IMR-90 (cell line): Measurements from ENCODE around the gene MACROD1. TPM values are rescaled to one million over a fixed set of nuclear protein-coding genes. Genes with fewer than 3 reads are reported as not detected.
A peak's percentile ranks its signal among the peaks of the same experiment; 100 is the strongest.

Experiments used
- ATAC-seq: fragments of 200-7000 bp; cut with Tn5 transposase; 2 replicates; pipeline ENCODE4 v1.9.1; 2020; ENCODE audit warnings: low read depth, mild to moderate bottlenecking, moderate library complexity
- BruUV-seq: library from RNA; stranded (reverse); fragments of 400-500 nt; replicated peaks from 2 replicates; lab custom pipeline; 2021; lab: Mats Ljungman, UMichigan
- CTCF ChIA-PET: fragments of 300-600 bp; formaldehyde crosslinking; extraction: SDS; loops from one replicate; lab custom pipeline; 2021; ENCODE audit warnings: antibody characterized with exemption; lab: Yijun Ruan, JAX
- POLR2A ChIA-PET: fragments of 300-600 bp; sonication (Branson Sonifier 250); formaldehyde crosslinking; loops from one replicate; lab custom pipeline; 2022; ENCODE audit warnings: antibody characterized with exemption; ENCODE audit not compliant: unreplicated experiment; lab: Charles Lee
- DNase-seq: peaks from one replicate; pipeline ENCODE4 v3.0.0; 2013
- H2AFZ ChIP-seq: replicated peaks from 2 replicates; pipeline ENCODE3; 2013; ENCODE audit warnings: low read length, mild to moderate bottlenecking; ENCODE audit not compliant: poor library complexity
- H2AK5ac ChIP-seq: 2 replicates; pipeline ENCODE4 v1.6.1; 2013; ENCODE audit warnings: low read depth, low read length, inconsistent platforms
- H2AK9ac ChIP-seq: replicated peaks from 2 replicates; pipeline ENCODE3; 2013; ENCODE audit warnings: mild to moderate bottlenecking, low read depth, low read length, moderate library complexity; ENCODE audit not compliant: poor library complexity
- H2BK120ac ChIP-seq: 2 replicates; pipeline ENCODE4 v1.6.1; 2013; ENCODE audit warnings: low read depth, low read length, inconsistent platforms
- H2BK15ac ChIP-seq: 3 replicates; pipeline ENCODE4 v1.6.1; 2013; ENCODE audit warnings: low read depth, low read length, inconsistent platforms
- H2BK20ac ChIP-seq: 2 replicates; pipeline ENCODE4 v1.6.1; 2013; ENCODE audit warnings: low read depth, mild to moderate bottlenecking, inconsistent platforms, low read length, moderate library complexity
- H2BK5ac ChIP-seq: 2 replicates; pipeline ENCODE4 v1.6.1; 2013; ENCODE audit warnings: mild to moderate bottlenecking, low read depth, low read length, inconsistent platforms; ENCODE audit not compliant: poor library complexity, severe bottlenecking
- H3K14ac ChIP-seq: replicated peaks from 2 replicates; pipeline ENCODE4 v1.6.1; 2013; ENCODE audit warnings: low read depth, low read length, inconsistent platforms
- H3K18ac ChIP-seq: 2 replicates; pipeline ENCODE4 v1.6.1; 2013; ENCODE audit warnings: low read depth, low read length, control low read depth
- H3K23ac ChIP-seq: 2 replicates; pipeline ENCODE4 v1.6.1; 2013; ENCODE audit warnings: low read depth, low read length, inconsistent platforms
- H3K27ac ChIP-seq: 2 replicates; pipeline ENCODE4 v1.5.1; 2013; ENCODE audit warnings: mild to moderate bottlenecking, control low read depth, low read length; ENCODE audit not compliant: insufficient read depth
- H3K27me3 ChIP-seq: 2 replicates; pipeline ENCODE4 v1.6.1; 2013; ENCODE audit warnings: low read length; ENCODE audit not compliant: control insufficient read depth, insufficient read depth
- H3K36me3 ChIP-seq: 2 replicates; pipeline ENCODE4 v1.6.1; 2013; ENCODE audit warnings: low read length, mixed read lengths; ENCODE audit not compliant: control insufficient read depth, insufficient read depth
- H3K4ac ChIP-seq: 2 replicates; pipeline ENCODE4 v1.6.1; 2013; ENCODE audit warnings: low read depth, low read length, inconsistent platforms
- H3K4me1 ChIP-seq: 2 replicates; pipeline ENCODE4 v1.6.1; 2013; ENCODE audit warnings: low read length, mixed read lengths; ENCODE audit not compliant: control insufficient read depth, insufficient read depth
- H3K4me2 ChIP-seq: 2 replicates; pipeline ENCODE4 v1.6.1; 2013; ENCODE audit warnings: low read depth, mild to moderate bottlenecking, control low read depth, low read length, moderate library complexity
- H3K4me3 ChIP-seq: 2 replicates; pipeline ENCODE4 v1.5.1; 2013; ENCODE audit warnings: low read depth, mild to moderate bottlenecking, control low read depth, low read length, moderate library complexity; ENCODE audit not compliant: insufficient read depth
- H3K56ac ChIP-seq: 2 replicates; pipeline ENCODE4 v1.6.1; 2013; ENCODE audit warnings: low read length, inconsistent platforms; ENCODE audit not compliant: insufficient read depth; ENCODE audit errors: extremely low read depth
- H3K79me1 ChIP-seq, 2 experiments: 2 replicates each; pipeline ENCODE4 v1.6.1; 2013; ENCODE audit warnings: low read length in 2 of 2, inconsistent platforms in 1 of 2, low read depth in 1 of 2
- H3K9ac ChIP-seq: 2 replicates; pipeline ENCODE4 v1.6.1; 2013; ENCODE audit warnings: low read depth, low read length, control low read depth
- H3K9me1 ChIP-seq: 2 replicates; pipeline ENCODE4 v1.6.1; 2013; ENCODE audit warnings: low read length, inconsistent platforms; ENCODE audit not compliant: insufficient read depth
- H3K9me3 ChIP-seq: 2 replicates; pipeline ENCODE4 v1.6.1; 2013; ENCODE audit warnings: low read length; ENCODE audit not compliant: control insufficient read depth, insufficient read depth
- H4K20me1 ChIP-seq: 2 replicates; pipeline ENCODE4 v1.6.1; 2013; ENCODE audit warnings: low read length, inconsistent platforms; ENCODE audit not compliant: insufficient read depth
- H4K5ac ChIP-seq: 2 replicates; pipeline ENCODE4 v1.6.1; 2013; ENCODE audit warnings: mild to moderate bottlenecking, low read depth, low read length, control low read depth
- H4K8ac ChIP-seq, 2 experiments: 2 replicates each; pipeline ENCODE4 v1.6.1; 2013; ENCODE audit warnings: low read depth in 2 of 2, low read length in 2 of 2, control low read depth in 1 of 2, inconsistent platforms in 1 of 2
- H4K91ac ChIP-seq: 2 replicates; pipeline ENCODE4 v1.6.1; 2013; ENCODE audit warnings: low read depth, low read length, inconsistent platforms; ENCODE audit not compliant: insufficient read depth
- BHLHE40 ChIP-seq: fragments of 150-350 bp; IDR thresholded peaks from 2 replicates; pipeline ENCODE4 v1.6.1; 2016; ENCODE audit warnings: mild to moderate bottlenecking, low read depth, low read length
- CEBPB ChIP-seq: IDR thresholded peaks from 2 replicates; pipeline ENCODE4 v1.6.1; 2012; ENCODE audit warnings: low read depth, low read length, improper control_type of control experiment
- CHD1 ChIP-seq: IDR thresholded peaks from 2 replicates; pipeline ENCODE4 v1.6.1; 2012; ENCODE audit warnings: low read depth, low read length, improper control_type of control experiment
- CTCF ChIP-seq: conservative IDR thresholded peaks from 2 replicates; pipeline ENCODE4 v1.5.1; 2012; ENCODE audit warnings: mild to moderate bottlenecking, low read depth, low read length, improper control_type of control experiment
- FOS ChIP-seq: fragments of 150-350 bp; IDR thresholded peaks from 2 replicates; pipeline ENCODE4 v1.6.1; 2016; ENCODE audit warnings: low read depth, low read length
- MAFK ChIP-seq: IDR thresholded peaks from 2 replicates; pipeline ENCODE4 v1.6.1; 2012; ENCODE audit warnings: low read depth, low read length, improper control_type of control experiment
- MAZ ChIP-seq: IDR thresholded peaks from 2 replicates; pipeline ENCODE4 v1.6.1; 2012; ENCODE audit warnings: low read depth, mild to moderate bottlenecking, low read length, improper control_type of control experiment, moderate library complexity, borderline replicate concordance
- MXI1 ChIP-seq: IDR thresholded peaks from 2 replicates; pipeline ENCODE4 v1.6.1; 2012; ENCODE audit warnings: low read depth, mild to moderate bottlenecking, low read length, moderate library complexity, borderline replicate concordance
- NFE2L2 ChIP-seq: fragments of 150-350 bp; IDR thresholded peaks from 2 replicates; pipeline ENCODE4 v1.6.1; 2016; ENCODE audit warnings: low read depth, mild to moderate bottlenecking, low read length
- POLR2A ChIP-seq: IDR thresholded peaks from 2 replicates; pipeline ENCODE4 v1.6.1; 2012; ENCODE audit warnings: mild to moderate bottlenecking, low read depth, low read length
- RAD21 ChIP-seq: IDR thresholded peaks from 2 replicates; pipeline ENCODE4 v1.6.1; 2012; ENCODE audit warnings: low read length, improper control_type of control experiment
- RCOR1 ChIP-seq: IDR thresholded peaks from 2 replicates; pipeline ENCODE4 v1.6.1; 2012; ENCODE audit warnings: mild to moderate bottlenecking, low read length, improper control_type of control experiment; ENCODE audit not compliant: insufficient replicate concordance
- RFX5 ChIP-seq: IDR thresholded peaks from 2 replicates; pipeline ENCODE4 v1.8.0; 2012; ENCODE audit warnings: low read depth, mild to moderate bottlenecking, low read length, moderate library complexity
- USF2 ChIP-seq: fragments of 150-350 bp; IDR thresholded peaks from 2 replicates; pipeline ENCODE4 v1.6.1; 2017; ENCODE audit warnings: mild to moderate bottlenecking, antibody characterized with exemption, low read length, low read depth
- WGBS, 2 experiments: methylation state at CpG; one replicate each; pipeline versions ENCODE4 v1.1.5 to v1.1.7; 2013; ENCODE audit warnings: missing lambda C conversion rate in 2 of 2; ENCODE audit not compliant: insufficient read length in 1 of 2; ENCODE audit errors: extremely low coverage in 2 of 2; 5-methylcytosine and 5-hydroxymethylcytosine counted together
- dilution Hi-C: fragments of 300-500 bp; cut with HindIII; formaldehyde crosslinking; loops from one replicate; pipeline ENCODE4 v1.14.3; 2018; ENCODE audit warnings: low sequenced_read_pairs; ENCODE audit not compliant: unreplicated experiment
- in situ Hi-C: fragments of 300-500 bp; cut with MboI; formaldehyde crosslinking; loops from 3 replicates; pipeline ENCODE4 v1.14.3; 2019; ENCODE audit warnings: low sequenced_read_pairs, inconsistent platforms, mixed read lengths
- intact Hi-C: fragments of 100-400 bp; cut with micrococcal nuclease; formaldehyde crosslinking; loops from 2 replicates; pipeline ENCODE4 v1.10.0; 2022
- polyA plus RNA-seq, 3 experiments: library from polyadenylated mRNA; depleted of rRNA; stranded (reverse); fragments of >200 nt; gene quantifications; 2 replicates each; pipeline ENCODE4 v1.2.3, GENCODE V29; 2012; ENCODE audit warnings: low replicate concordance in 1 of 3
- total RNA-seq: library from RNA; depleted of rRNA; stranded (reverse); fragments of >200 nt; gene quantifications from 2 replicates; pipeline ENCODE4 v1.2.3, GENCODE V29; 2012

MACROD1 gene
- total and polyA plus RNA-seq, 2 of the 4 experiments (the other 2 are of a cell fraction), result 2.5 to 9.3 TPM

GRCh38 chr11:63974259-63975143 lies 191.4 kb downstream of the MACROD1 start, which contains the start of gene COX8A:
Gene COX8A (plus strand): TSS chr11:63974620. CDS start chr11:63974681, 61 bp downstream.
- peak within 1 kb of the TSS; percentile 99 for H2AK9ac ChIP-seq
- H4K5ac ChIP-seq, result peak within 1 kb of the TSS; percentile 57
- WGBS, 2 experiments, result 1% methylated on average over 37 of the region's 67 CpGs; no CpG with 5 or more reads in 1 of the 2 experiments
- ATAC-seq, result peak; percentile 98
- no peaks in the 10 kb centered on the region for H3K9me3 ChIP-seq
- peak within 1 kb of the TSS; percentile 87 for H3K14ac ChIP-seq
- peaks cover 18% of the 10 kb centered on the region for H4K20me1 ChIP-seq
- H3K18ac ChIP-seq, result no peak within 1 kb of the TSS; the same call in 1 of the 2 replicates
- H3K27ac ChIP-seq, result peak within 1 kb of the TSS; percentile 86
- dilution Hi-C loops (no loop called here), intact Hi-C loops (no loop called here), in situ Hi-C loops (no loop called here)
- peak within 1 kb of the TSS; percentile 84 for H3K9ac ChIP-seq
- peak within 1 kb of the TSS; percentile 65 for H3K56ac ChIP-seq
- H3K4me3 ChIP-seq, result peak within 1 kb of the TSS; percentile 82
- H2BK120ac ChIP-seq, result peak within 1 kb of the TSS; percentile 52
- no peak within 1 kb of the TSS for H2BK15ac ChIP-seq
- H2AFZ ChIP-seq, result peak within 1 kb of the TSS; percentile 97
- H2AK5ac ChIP-seq, result peak within 1 kb of the TSS; percentile 66
- H3K79me1 ChIP-seq, result peaks cover 7 to 36% of the 10 kb centered on the region in 2 experiments; a peak in 3 of 4 replicates
- CTCF ChIA-PET, result interaction anchor here (0.6 kb wide), 1 partner anchor 40 kb away, joined by 8 read pairs; no protein-coding TSS in a partner anchor
- H3K4ac ChIP-seq, result peak within 1 kb of the TSS; percentile 92
- peaks cover 11% of the 10 kb centered on the region; the same call in 1 of the 2 replicates for H3K36me3 ChIP-seq
- peak within 1 kb of the TSS; percentile 77; the same call in 1 of the 2 replicates for H4K91ac ChIP-seq
- POLR2A ChIA-PET, result no interaction called here
- BruUV-seq, result TSS peak; percentile 58
- peak within 1 kb of the TSS; percentile 70 for H3K23ac ChIP-seq
- peaks cover 9% of the 10 kb centered on the region for H3K4me1 ChIP-seq
- H4K8ac ChIP-seq, result peak within 1 kb of the TSS; percentile 44 to 90
- no peaks in the 10 kb centered on the region for H3K27me3 ChIP-seq
- H3K4me2 ChIP-seq, result peak within 1 kb of the TSS; percentile 44
- peaks cover 16% of the 10 kb centered on the region for H3K9me1 ChIP-seq
- no peak within 1 kb of the TSS for H2BK20ac ChIP-seq
- peak within 1 kb of the TSS; percentile 91 for H2BK5ac ChIP-seq
- DNase-seq, result peak; percentile 100
- TF ChIP-seq RCOR1 (no peak), RAD21 (0 out of 2 replicates have a peak, but pooled peaks have one; percentile 4), FOS (no peak), RFX5 (no peak), USF2 (0 out of 2 replicates have a peak, but pooled peaks have one; percentile 1), CEBPB (peak; percentile 97), MAZ (peak; percentile 99), NFE2L2 (no peak), POLR2A (peak; percentile 62; the same call in 1 of the 2 replicates), BHLHE40 (no peak), CTCF (0 out of 2 replicates have a peak, but pooled peaks have one; percentile 14), MAFK (no peak), MXI1 (no peak), CHD1 (no peak)
